Measurements from ENCODE around the gene SCGB1D1. TPM values are rescaled to one million over a fixed set of nuclear protein-coding genes. Genes with fewer than 3 reads are reported as not detected.

Gene SCGB1D1
- total RNA-seq, 4 donors from 2014 or later: not detected

GRCh38 chr11:62217191-62217748 is 27.3 kb downstream of the SCGB1D1 start:
- Histone ChIP-seq H3K9me3 (no peaks in the 10 kb centered on the region), H3K27me3 (no peaks in the 10 kb centered on the region), H3K36me3 (no peaks in the 10 kb centered on the region), H3K27ac (no peak overlapping the region), H3K4me1 (no peaks in the 10 kb centered on the region), H3K4me3 (no peak overlapping the region)
- peak in 3 of 6 experiments; percentile 37 to 44 (median 38) for TF ChIP-seq CTCF (IDR thresholded peaks at IDR 0.05)
- TF ChIP-seq POLR2A (IDR thresholded peaks at IDR 0.05): no peak
- DNase-seq: no peak

- TF ChIP-seq POLR2A (IDR thresholded peaks at IDR 0.05): no peak
- TF ChIP-seq CTCF (IDR thresholded peaks at IDR 0.05): no peak
- Histone ChIP-seq H3K27ac (no peak overlapping the region), H3K4me1 (no peaks in the 10 kb centered on the region), H3K27me3 (no peaks in the 10 kb centered on the region), H3K9me3 (peaks cover 0 to 20% (median 0%) of the 10 kb centered on the region in 4 donors), H3K36me3 (no peaks in the 10 kb centered on the region), H3K4me3 (no peak overlapping the region)
- DNase-seq: no peak
Measured at GRCh38 chr11:62221498-62221897, 31.5 kb downstream of the SCGB1D1 start.

- Histone ChIP-seq H3K9me3 (peaks cover 0 to 20% (median 0%) of the 10 kb centered on the region in 4 donors), H3K4me3 (no peak overlapping the region), H3K4me1 (no peaks in the 10 kb centered on the region), H3K27ac (no peak overlapping the region), H3K36me3 (no peaks in the 10 kb centered on the region), H3K27me3 (no peaks in the 10 kb centered on the region)
- no peak for DNase-seq
- no peak for TF ChIP-seq POLR2A (IDR thresholded peaks at IDR 0.05)
- TF ChIP-seq CTCF (IDR thresholded peaks at IDR 0.05): no peak
Measured at GRCh38 chr11:62223095-62223494, 33.1 kb downstream of the SCGB1D1 start.

- Histone ChIP-seq H3K4me3 (no peak overlapping the region), H3K36me3 (no peaks in the 10 kb centered on the region), H3K27me3 (no peaks in the 10 kb centered on the region), H3K4me1 (no peaks in the 10 kb centered on the region), H3K27ac (no peak overlapping the region), H3K9me3 (no peaks in the 10 kb centered on the region)
- DNase-seq: no peak
- TF ChIP-seq CTCF (IDR thresholded peaks at IDR 0.05) (peak in 1 of 6 experiments; percentile 7), POLR2A (IDR thresholded peaks at IDR 0.05) (no peak)
Measured at GRCh38 chr11:62233730-62234129, 43.7 kb downstream of the SCGB1D1 start.

- Histone ChIP-seq H3K27ac (no peak overlapping the region), H3K9me3 (no peaks in the 10 kb centered on the region), H3K27me3 (no peaks in the 10 kb centered on the region), H3K4me1 (no peaks in the 10 kb centered on the region), H3K4me3 (no peak overlapping the region), H3K36me3 (no peaks in the 10 kb centered on the region)
- TF ChIP-seq POLR2A (IDR thresholded peaks at IDR 0.05) (no peak), CTCF (IDR thresholded peaks at IDR 0.05) (no peak)
- no peak for DNase-seq
Measured at GRCh38 chr11:62236187-62236586, 46.2 kb downstream of the SCGB1D1 start.

GRCh38 chr11:62237499-62237898 is 47.5 kb downstream of the SCGB1D1 start:
- TF ChIP-seq POLR2A (IDR thresholded peaks at IDR 0.05) (no peak), CTCF (IDR thresholded peaks at IDR 0.05) (no peak)
- H3K27me3 ChIP-seq: no peaks in the 10 kb centered on the region
- no peaks in the 10 kb centered on the region for H3K36me3 ChIP-seq
- no peaks in the 10 kb centered on the region for H3K9me3 ChIP-seq
- no peak overlapping the region for H3K27ac ChIP-seq
- no peak for DNase-seq
- H3K4me3 ChIP-seq: no peak overlapping the region
- no peaks in the 10 kb centered on the region for H3K4me1 ChIP-seq

Measured in Peyer's patch (tissue), 4 donors.